ENCODE measurements around the gene DAZL. TPM values are rescaled to one million over a fixed set of nuclear protein-coding genes. Genes with fewer than 3 reads are reported as not detected.

DAZL gene
- total and polyA plus RNA-seq, 2 donors (not counting 1 experiment from before 2014, with no cell fraction given) = 0.34 TPM; not detected in 1

GRCh38 chr3:16583551-16583950 lies 21.7 kb downstream of the DAZL start:
- Histone ChIP-seq H3K9ac (ENCODE audit: insufficient read depth, low read length) (no peak overlapping the region), H3K4me1 (ENCODE audit: control insufficient read depth, extremely low read depth, insufficient read depth, low read length) (no peaks in the 10 kb centered on the region), H4K20me1 (ENCODE audit: control insufficient read depth, extremely low read depth, insufficient read depth, low read length) (no peaks in the 10 kb centered on the region), H3K4me3 (replicated peaks in 1 of 4; ENCODE audit: control extremely low read depth in 1 of 4, insufficient read depth in 1 of 4, low read depth in 3 of 4, low read length in 4 of 4) (no peak overlapping the region), H3K9me3 (ENCODE audit: control insufficient read depth, insufficient read depth, low read depth, low read length) (no peaks in the 10 kb centered on the region), H3K4me2 (ENCODE audit: extremely low read depth, insufficient read depth, low read length) (no peak overlapping the region), H3K36me3 (ENCODE audit: control insufficient read depth, insufficient read depth, low read length) (no peaks in the 10 kb centered on the region), H3K27ac (ENCODE audit: insufficient read depth, low read length) (no peak overlapping the region), H3K27me3 (ENCODE audit: control insufficient read depth, insufficient read depth, low read length) (no peaks in the 10 kb centered on the region), H3K79me2 (ENCODE audit: control insufficient read depth, insufficient read depth, low read length) (no peaks in the 10 kb centered on the region), H2AFZ (ENCODE audit: low read length) (no peak overlapping the region)
- DNase-seq (ENCODE audit: low read depth in 2 of 2) = no peak
- no peak for TF ChIP-seq CTCF (conservative IDR thresholded peaks at IDR 0.05 in 1 of 2, IDR thresholded peaks at IDR 0.05 in 1 of 2; ENCODE audit: low read depth in 1 of 2, low read length in 2 of 2)
- TF ChIP-seq EZH2 (IDR thresholded peaks at IDR 0.05; ENCODE audit: low read length, missing control alignments) = no peak

GRCh38 chr3:16570113-16570512 lies 35.1 kb downstream of the DAZL start:
- Histone ChIP-seq H3K9me3 (ENCODE audit: control insufficient read depth, insufficient read depth, low read depth, low read length) (no peaks in the 10 kb centered on the region), H3K4me3 (replicated peaks in 1 of 4; ENCODE audit: control extremely low read depth in 1 of 4, insufficient read depth in 1 of 4, low read depth in 3 of 4, low read length in 4 of 4) (no peak overlapping the region), H2AFZ (ENCODE audit: low read length) (no peak overlapping the region), H3K4me2 (ENCODE audit: extremely low read depth, insufficient read depth, low read length) (no peak overlapping the region), H4K20me1 (ENCODE audit: control insufficient read depth, extremely low read depth, insufficient read depth, low read length) (no peaks in the 10 kb centered on the region), H3K9ac (ENCODE audit: insufficient read depth, low read length) (no peak overlapping the region), H3K36me3 (ENCODE audit: control insufficient read depth, insufficient read depth, low read length) (no peaks in the 10 kb centered on the region), H3K4me1 (ENCODE audit: control insufficient read depth, extremely low read depth, insufficient read depth, low read length) (no peaks in the 10 kb centered on the region), H3K27me3 (ENCODE audit: control insufficient read depth, insufficient read depth, low read length) (no peaks in the 10 kb centered on the region), H3K79me2 (ENCODE audit: control insufficient read depth, insufficient read depth, low read length) (no peaks in the 10 kb centered on the region), H3K27ac (ENCODE audit: insufficient read depth, low read length) (no peak overlapping the region)
- TF ChIP-seq CTCF (conservative IDR thresholded peaks at IDR 0.05 in 1 of 2, IDR thresholded peaks at IDR 0.05 in 1 of 2; ENCODE audit: low read depth in 1 of 2, low read length in 2 of 2) = no peak
- TF ChIP-seq EZH2 (IDR thresholded peaks at IDR 0.05; ENCODE audit: low read length, missing control alignments) = no peak
- no peak for DNase-seq (ENCODE audit: low read depth in 2 of 2)

- no peaks in the 10 kb centered on the region for H3K36me3 ChIP-seq (ENCODE audit: control insufficient read depth, insufficient read depth, low read length)
- no peak overlapping the region for H3K9ac ChIP-seq (ENCODE audit: insufficient read depth, low read length)
- H4K20me1 ChIP-seq (ENCODE audit: control insufficient read depth, extremely low read depth, insufficient read depth, low read length) = no peaks in the 10 kb centered on the region
- no peak overlapping the region for H2AFZ ChIP-seq (ENCODE audit: low read length)
- no peaks in the 10 kb centered on the region for H3K79me2 ChIP-seq (ENCODE audit: control insufficient read depth, insufficient read depth, low read length)
- H3K4me1 ChIP-seq (ENCODE audit: control insufficient read depth, extremely low read depth, insufficient read depth, low read length) = no peaks in the 10 kb centered on the region
- no peak for DNase-seq (ENCODE audit: low read depth in 2 of 2)
- H3K9me3 ChIP-seq (ENCODE audit: control insufficient read depth, insufficient read depth, low read depth, low read length) = no peaks in the 10 kb centered on the region
- no peak for TF ChIP-seq EZH2 (IDR thresholded peaks at IDR 0.05; ENCODE audit: low read length, missing control alignments)
- no peak for TF ChIP-seq CTCF (conservative IDR thresholded peaks at IDR 0.05 in 1 of 2, IDR thresholded peaks at IDR 0.05 in 1 of 2; ENCODE audit: low read depth in 1 of 2, low read length in 2 of 2)
- H3K27me3 ChIP-seq (ENCODE audit: control insufficient read depth, insufficient read depth, low read length) = no peaks in the 10 kb centered on the region
- no peak overlapping the region for H3K27ac ChIP-seq (ENCODE audit: insufficient read depth, low read length)
- no peak overlapping the region for H3K4me3 ChIP-seq (replicated peaks in 1 of 4; ENCODE audit: control extremely low read depth in 1 of 4, insufficient read depth in 1 of 4, low read depth in 3 of 4, low read length in 4 of 4)
- no peak overlapping the region for H3K4me2 ChIP-seq (ENCODE audit: extremely low read depth, insufficient read depth, low read length)
Observed at GRCh38 chr3:16568532-16568931, 36.7 kb downstream of the DAZL start.

Data from fibroblast of lung (primary cell).